H1 (cell line): ENCODE results near the gene SPDYE3. TPM values are rescaled to one million over a fixed set of nuclear protein-coding genes. Genes with fewer than 3 reads are reported as not detected.

Experiments
- CTCF ChIA-PET: fragments of 300-600 bp; sonication (Branson Sonifier 250); formaldehyde crosslinking; loops from one replicate; lab custom pipeline; 2021; ENCODE audit not compliant: partially characterized antibody; lab: Charles Lee
- POLR2A ChIA-PET: fragments of 300-600 bp; sonication (Branson Sonifier 250); formaldehyde crosslinking; loops from one replicate; lab custom pipeline; 2021; ENCODE audit warnings: inconsistent platforms; ENCODE audit not compliant: partially characterized antibody; lab: Charles Lee
- DNase-seq, 2 experiments: peaks; one replicate each; pipeline versions ENCODE4 v3.0.0 to v3.0.0-alpha.2; 2010 to 2022; ENCODE audit warnings: low spot score in 2 of 2, low read depth in 1 of 2, mixed read lengths in 1 of 2
- FAIRE-seq: peaks from 2 replicates; lab custom pipeline; 2011; peaks lifted over from hg19 to GRCh38; lab: Jason Lieb, UNC
- H2AFZ ChIP-seq: 2 replicates; pipeline ENCODE4 v1.8.1; 2012; ENCODE audit warnings: low read length, inconsistent platforms
- H2AK5ac ChIP-seq: 2 replicates; pipeline ENCODE4 v1.6.1; 2013; ENCODE audit warnings: low read depth, low read length
- H2BK120ac ChIP-seq: replicated peaks from 2 replicates; pipeline ENCODE3; 2013; ENCODE audit warnings: low read depth, low read length, inconsistent platforms
- H2BK12ac ChIP-seq: 2 replicates; pipeline ENCODE4 v1.6.1; 2013; ENCODE audit warnings: low read depth, low read length
- H2BK15ac ChIP-seq: 2 replicates; pipeline ENCODE4 v1.6.1; 2013; ENCODE audit warnings: low read length
- H2BK20ac ChIP-seq: 2 replicates; pipeline ENCODE4 v1.6.1; 2013; ENCODE audit warnings: low read length
- H2BK5ac ChIP-seq: 2 replicates; pipeline ENCODE4 v1.6.1; 2013; ENCODE audit warnings: low read depth, low read length
- H3K14ac ChIP-seq: 2 replicates; pipeline ENCODE4 v1.6.1; 2013; ENCODE audit warnings: inconsistent platforms; ENCODE audit not compliant: insufficient read length
- H3K18ac ChIP-seq: 2 replicates; pipeline ENCODE4 v1.6.1; 2013; ENCODE audit warnings: low read length; ENCODE audit errors: extremely low read depth
- H3K23ac ChIP-seq: 2 replicates; pipeline ENCODE4 v1.6.1; 2013; ENCODE audit warnings: inconsistent platforms; ENCODE audit not compliant: insufficient read length
- H3K23me2 ChIP-seq: 2 replicates; pipeline ENCODE4 v1.6.1; 2013; ENCODE audit warnings: low read depth, low read length
- H3K27ac ChIP-seq: 2 replicates; pipeline ENCODE4 v1.6.1; 2011; ENCODE audit warnings: low read depth, low read length, inconsistent platforms
- H3K27me3 ChIP-seq, 4 experiments: replicated peaks in 1 of 4; 1 replicate in 1 of 4; 2 replicates in 3 of 4; pipeline versions ENCODE4 v1.6.1 to v1.8.1; 2011 to 2013; ENCODE audit warnings: low read length in 3 of 4, mild to moderate bottlenecking in 3 of 4, inconsistent platforms in 2 of 4, mixed read lengths in 2 of 4, moderate library complexity in 1 of 4; ENCODE audit not compliant: control insufficient read depth in 3 of 4, insufficient read depth in 3 of 4; ENCODE audit errors: extremely low read depth in 1 of 4
- H3K36me3 ChIP-seq, 4 experiments: 2 replicates each; pipeline versions ENCODE4 v1.6.1 to v1.8.1; 2011 to 2013; ENCODE audit warnings: mild to moderate bottlenecking in 4 of 4, low read length in 3 of 4, moderate library complexity in 2 of 4, control low read depth in 1 of 4, inconsistent platforms in 1 of 4; ENCODE audit not compliant: insufficient read depth in 4 of 4, control insufficient read depth in 2 of 4
- H3K4ac ChIP-seq: replicated peaks from 2 replicates; pipeline ENCODE3; 2013; ENCODE audit warnings: low read length, low read depth, mixed read lengths, inconsistent platforms; ENCODE audit not compliant: insufficient read length
- H3K4me1 ChIP-seq, 4 experiments: replicated peaks in 1 of 4; 1 replicate in 1 of 4; 2 replicates in 3 of 4; pipeline versions ENCODE4 v1.6.1 to v1.8.1; 2011 to 2013; ENCODE audit warnings: low read length in 3 of 4, inconsistent platforms in 2 of 4, mixed read lengths in 1 of 4; ENCODE audit not compliant: insufficient read depth in 4 of 4, control insufficient read depth in 3 of 4
- H3K4me2 ChIP-seq, 2 experiments: 2 replicates each; pipeline versions ENCODE4 v1.6.1 to v1.8.1; 2011 to 2013; ENCODE audit warnings: low read depth in 2 of 2, low read length in 2 of 2, control low read depth in 1 of 2, inconsistent platforms in 1 of 2, mild to moderate bottlenecking in 1 of 2; ENCODE audit not compliant: insufficient read depth in 1 of 2
- H3K4me3 ChIP-seq, 4 experiments: fragments of 200-600, 300-600 bp in 1 of 4; sonication (generic), shearing (Covaris generic), sonication (Bioruptor Twin) in 1 of 4; 2 replicates each; pipeline versions ENCODE4 v1.5.1 to v1.8.1; 2011 to 2016; ENCODE audit warnings: low read length in 4 of 4, low read depth in 3 of 4, control low read depth in 2 of 4, inconsistent platforms in 2 of 4, mild to moderate bottlenecking in 2 of 4, mixed read lengths in 1 of 4, moderate library complexity in 1 of 4; ENCODE audit not compliant: insufficient read depth in 2 of 4; ENCODE audit errors: extremely low read depth in 1 of 4
- H3K56ac ChIP-seq: replicated peaks from 2 replicates; pipeline ENCODE3; 2013; ENCODE audit warnings: low read depth, mild to moderate bottlenecking, mixed read lengths, low read length, inconsistent platforms; ENCODE audit not compliant: insufficient read length
- H3K79me1 ChIP-seq: 2 replicates; pipeline ENCODE4 v1.6.1; 2013; ENCODE audit warnings: low read depth, low read length, control low read depth
- H3K79me2 ChIP-seq, 2 experiments: 2 replicates each; pipeline versions ENCODE4 v1.6.1 to v1.8.1; 2012 to 2013; ENCODE audit warnings: low read length in 2 of 2, mild to moderate bottlenecking in 2 of 2, inconsistent platforms in 1 of 2; ENCODE audit not compliant: insufficient read depth in 2 of 2, control insufficient read depth in 1 of 2
- H3K9ac ChIP-seq, 4 experiments: replicated peaks in 1 of 4; 1 replicate in 1 of 4; 2 replicates in 3 of 4; pipeline versions ENCODE4 v1.6.1 to v1.8.1; 2011 to 2013; ENCODE audit warnings: low read depth in 3 of 4, low read length in 3 of 4, control low read depth in 2 of 4, mild to moderate bottlenecking in 2 of 4, moderate library complexity in 2 of 4, inconsistent platforms in 1 of 4; ENCODE audit errors: extremely low read depth in 1 of 4
- H3K9me3 ChIP-seq, 2 experiments: 2 replicates each; pipeline versions ENCODE4 v1.6.1 to v1.8.1; 2012 to 2013; ENCODE audit warnings: mild to moderate bottlenecking in 2 of 2, moderate library complexity in 2 of 2, control low read depth in 1 of 2, inconsistent platforms in 1 of 2, low read depth in 1 of 2, low read length in 1 of 2, mixed read lengths in 1 of 2; ENCODE audit not compliant: insufficient read depth in 2 of 2
- H4K20me1 ChIP-seq, 2 experiments: replicated peaks in 1 of 2; 2 replicates each; pipeline versions ENCODE3 to v1.8.1; 2011 to 2013; ENCODE audit warnings: inconsistent platforms in 2 of 2, low read length in 2 of 2, mild to moderate bottlenecking in 1 of 2; ENCODE audit not compliant: insufficient read depth in 2 of 2, control insufficient read depth in 1 of 2
- H4K5ac ChIP-seq: 2 replicates; pipeline ENCODE4 v1.6.1; 2013; ENCODE audit warnings: low read length, low read depth, mixed read lengths, inconsistent platforms; ENCODE audit not compliant: insufficient read length
- H4K8ac ChIP-seq: 2 replicates; pipeline ENCODE4 v1.8.0; 2013; ENCODE audit warnings: mild to moderate bottlenecking, moderate library complexity, low read length, inconsistent platforms; ENCODE audit not compliant: insufficient read depth; ENCODE audit errors: extremely low read depth
- H4K91ac ChIP-seq: replicated peaks from 2 replicates; pipeline ENCODE3; 2013; ENCODE audit warnings: low read length, mixed read lengths, inconsistent platforms; ENCODE audit not compliant: insufficient read length
- ASH2L ChIP-seq: fragments of 200-600, 300-600 bp; sonication (generic); IDR thresholded peaks from one replicate; pipeline ENCODE4 v1.7.1; 2017; ENCODE audit warnings: low read length
- CEBPB ChIP-seq: IDR thresholded peaks from 2 replicates; pipeline ENCODE4 v1.6.1; 2012; ENCODE audit warnings: low read depth, low read length
- EZH2 ChIP-seq: fragments of 200-600 bp; sonication (generic); IDR thresholded peaks from 2 replicates; pipeline ENCODE4 v1.7.1; 2012; ENCODE audit warnings: low read depth, mild to moderate bottlenecking, moderate library complexity, low read length, inconsistent platforms; ENCODE audit not compliant: severe bottlenecking
- JUND ChIP-seq: IDR thresholded peaks from 2 replicates; pipeline ENCODE4 v1.6.1; 2011; ENCODE audit warnings: mild to moderate bottlenecking, improper control_type of control experiment, low read length
- NANOG ChIP-seq: IDR thresholded peaks from 2 replicates; pipeline ENCODE4 v1.6.1; 2011; ENCODE audit warnings: low read length, low read depth, mild to moderate bottlenecking, inconsistent platforms; ENCODE audit not compliant: insufficient read depth, poor library complexity, severe bottlenecking
- POLR2A ChIP-seq, 2 experiments: IDR thresholded peaks; 1 replicate in 1 of 2; 2 replicates in 1 of 2; pipeline ENCODE4 v1.6.1; 2011; ENCODE audit warnings: low read depth in 2 of 2, low read length in 2 of 2, mild to moderate bottlenecking in 2 of 2; ENCODE audit errors: control extremely low read depth in 1 of 2
- SIN3A ChIP-seq, 2 experiments: IDR thresholded peaks in 1 of 2; conservative IDR thresholded peaks in 1 of 2; 2 replicates each; pipeline ENCODE4 v1.6.1; 2011 to 2012; ENCODE audit warnings: low read length in 2 of 2, improper control_type of control experiment in 1 of 2, low read depth in 1 of 2, mild to moderate bottlenecking in 1 of 2
- ZNF274 ChIP-seq: IDR thresholded peaks from 2 replicates; pipeline ENCODE4 v1.7.0; 2012; ENCODE audit warnings: low read length, borderline replicate concordance; ENCODE audit errors: extremely low read depth
- WGBS, 2 experiments: shearing (Covaris generic) in 1 of 2; methylation state at CpG; one replicate each; pipeline versions ENCODE4 v1.1.6 to v1.1.7; 2013 to 2015; ENCODE audit warnings: low lambda C conversion rate in 2 of 2, mixed read lengths in 2 of 2, inconsistent platforms in 1 of 2, low coverage in 1 of 2, missing lambda C conversion rate in 1 of 2; ENCODE audit not compliant: insufficient replicate concordance in 2 of 2, insufficient coverage in 1 of 2, insufficient read length in 1 of 2; ENCODE audit errors: extremely low coverage in 1 of 2, missing lambda C conversion rate in 1 of 2; 5-methylcytosine and 5-hydroxymethylcytosine counted together
- polyA plus RNA-seq, 7 experiments: library from polyadenylated mRNA; depleted of rRNA in 3 of 7; stranded (reverse) in 5 of 7; unstranded in 2 of 7; fragments of >200 nt in 5 of 7; fragments of 200-250 nt in 2 of 7; gene quantifications; 1 replicate in 5 of 7; 2 replicates in 1 of 7; 4 replicates in 1 of 7; pipeline versions ENCODE4 v1.2.1 to v1.2.3, GENCODE V29; 2011 to 2013; ENCODE audit warnings: missing spikeins in 2 of 7, mixed read lengths in 2 of 7
- total RNA-seq: library from RNA; stranded (reverse); fragmentation: NEBNext Ultra II Directional; extraction: Animal tissue kit (Norgen Biotek cat#: 25700); gene quantifications from 2 replicates; pipeline ENCODE4 v1.2.1, GENCODE V29; 2021

SPDYE3 gene
- total and polyA plus RNA-seq, 2 of the 8 experiments (the other 6 are each of a cell fraction or from before 2014, with no cell fraction given), result not detected

DNA sequence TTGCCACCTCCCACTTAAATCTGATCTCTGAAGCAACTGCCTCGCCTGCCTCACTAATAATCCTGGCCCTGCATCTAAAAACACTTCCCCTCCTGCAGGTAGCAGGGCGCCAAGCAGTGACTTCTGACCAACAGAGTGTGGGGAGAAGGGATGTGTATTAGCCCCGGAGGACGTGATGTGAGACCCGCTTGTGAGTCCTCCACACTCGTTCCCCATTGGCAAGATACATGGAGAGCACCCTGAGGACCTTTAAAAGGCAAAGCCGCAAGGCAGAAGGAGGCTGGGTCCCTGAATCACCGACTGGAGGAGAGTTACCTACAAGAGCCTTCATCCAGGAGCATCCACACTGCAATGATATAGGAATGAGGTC is 59.7 kb downstream of the SPDYE3 start:
- Histone ChIP-seq H2BK5ac (no peak overlapping the region), H2AK5ac (no peak overlapping the region), H2BK12ac (no peak overlapping the region), H2BK15ac (no peak overlapping the region), H3K79me2 (no peaks in the 10 kb centered on the region), H4K91ac (no peak overlapping the region), H3K79me1 (peaks cover 2% of the 10 kb centered on the region; the same call in 1 of the 2 replicates), H2BK20ac (no peak overlapping the region), H3K14ac (no peak overlapping the region)
- no peak for DNase-seq
- CTCF ChIA-PET, result no interaction called here
- WGBS, 2 experiments, result 88% methylated on average over 8 of the region's 8 CpGs; no CpG with 5 or more reads in 1 of the 2 experiments
- TF ChIP-seq POLR2A (IDR thresholded peaks at IDR 0.05; ENCODE audit: control extremely low read depth in 1 of 2, low read depth in 2 of 2, low read length in 2 of 2), result peak; percentile 64 to 68; a peak in 2 of 3 replicates
- TF ChIP-seq ZNF274, result no peak
- TF ChIP-seq JUND, result no peak
- TF ChIP-seq EZH2, result no peak
- no peak for TF ChIP-seq CEBPB
- TF ChIP-seq SIN3A (conservative IDR thresholded peaks at IDR 0.05 in 1 of 2, IDR thresholded peaks at IDR 0.05 in 1 of 2; ENCODE audit: low read depth in 1 of 2, low read length in 2 of 2), result no peak
- no peak for TF ChIP-seq NANOG
- TF ChIP-seq ASH2L, result no peak
- TF ChIP-seq, all 59 proteins: peak for 1
- no peak overlapping the region for H3K27ac ChIP-seq
- no peak overlapping the region for H3K56ac ChIP-seq
- peaks cover 2 to 35% (median 8%) of the 10 kb centered on the region in 4 experiments; a peak in 7 of 8 replicates for H3K36me3 ChIP-seq
- H4K5ac ChIP-seq, result no peak overlapping the region
- no peaks in the 10 kb centered on the region for H3K27me3 ChIP-seq
- no peaks in the 10 kb centered on the region for H3K9me3 ChIP-seq
- H3K9ac ChIP-seq, result no peak overlapping the region
- H4K20me1 ChIP-seq, result no peaks in the 10 kb centered on the region
- H3K4me3 ChIP-seq, result no peak overlapping the region
- H3K4me2 ChIP-seq, result no peak overlapping the region
- FAIRE-seq, result no peak
- H3K23ac ChIP-seq, result no peak overlapping the region
- H3K18ac ChIP-seq, result no peak overlapping the region
- H3K23me2 ChIP-seq, result no peaks in the 10 kb centered on the region
- peaks cover 0 to 18% (median 12%) of the 10 kb centered on the region in 4 experiments; a peak in 6 of 7 replicates for H3K4me1 ChIP-seq
- POLR2A ChIA-PET, result interaction anchor here (0.7 to 1.1 kb wide), 3 partner anchors 11 to 237 kb away, joined by 3 to 6 read pairs (median 3); no protein-coding TSS in a partner anchor
- H4K8ac ChIP-seq, result no peak overlapping the region
- H3K4ac ChIP-seq, result no peak overlapping the region
- no peak overlapping the region for H2AFZ ChIP-seq
- H2BK120ac ChIP-seq, result no peak overlapping the region
